ENCODE results near the gene ASB7.

DNA sequence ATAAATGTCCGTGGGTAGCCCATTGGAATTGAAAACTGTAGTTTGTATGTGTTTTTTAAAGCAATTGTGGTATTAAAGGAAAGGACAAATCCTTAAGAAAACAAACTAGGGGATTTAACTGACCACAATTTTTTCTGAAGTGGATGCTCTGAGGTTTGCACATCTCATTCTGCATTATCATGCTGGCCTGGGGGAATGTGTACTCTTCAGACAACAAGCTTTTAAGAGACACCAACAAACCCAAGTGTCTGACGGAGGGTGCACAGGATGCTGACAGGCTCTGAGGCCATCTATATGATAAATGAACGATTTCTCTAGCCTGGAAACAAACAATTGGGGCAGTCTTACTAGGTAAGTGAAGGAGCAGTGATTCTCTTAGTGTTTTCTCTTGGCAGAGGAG lies 9.5 kb upstream of the ASB7 start:
- TF ChIP-seq, protein P1, sequence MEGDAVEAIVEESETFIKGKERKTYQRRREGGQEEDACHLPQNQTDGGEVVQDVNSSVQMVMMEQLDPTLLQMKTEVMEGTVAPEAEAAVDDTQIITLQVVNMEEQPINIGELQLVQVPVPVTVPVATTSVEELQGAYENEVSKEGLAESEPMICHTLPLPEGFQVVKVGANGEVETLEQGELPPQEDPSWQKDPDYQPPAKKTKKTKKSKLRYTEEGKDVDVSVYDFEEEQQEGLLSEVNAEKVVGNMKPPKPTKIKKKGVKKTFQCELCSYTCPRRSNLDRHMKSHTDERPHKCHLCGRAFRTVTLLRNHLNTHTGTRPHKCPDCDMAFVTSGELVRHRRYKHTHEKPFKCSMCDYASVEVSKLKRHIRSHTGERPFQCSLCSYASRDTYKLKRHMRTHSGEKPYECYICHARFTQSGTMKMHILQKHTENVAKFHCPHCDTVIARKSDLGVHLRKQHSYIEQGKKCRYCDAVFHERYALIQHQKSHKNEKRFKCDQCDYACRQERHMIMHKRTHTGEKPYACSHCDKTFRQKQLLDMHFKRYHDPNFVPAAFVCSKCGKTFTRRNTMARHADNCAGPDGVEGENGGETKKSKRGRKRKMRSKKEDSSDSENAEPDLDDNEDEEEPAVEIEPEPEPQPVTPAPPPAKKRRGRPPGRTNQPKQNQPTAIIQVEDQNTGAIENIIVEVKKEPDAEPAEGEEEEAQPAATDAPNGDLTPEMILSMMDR (IDR thresholded peaks at IDR 0.05; ENCODE audit: low read length), result no peak
- TF ChIP-seq EZH2phosphoT487 (IDR thresholded peaks at IDR 0.05; ENCODE audit: low read length) (no peak), EZH2 (optimal IDR thresholded peaks at IDR 0.05; ENCODE audit: low read depth, low read length) (no peak)
